Measurements from ENCODE around the gene DEDD.

- peak in 3 of 5 experiments; percentile 12 to 20 (median 18) for TF ChIP-seq CTCF (IDR thresholded peaks at IDR 0.05)
- TF ChIP-seq POLR2A (IDR thresholded peaks at IDR 0.05), result no peak
- no peak for TF ChIP-seq EP300 (IDR thresholded peaks at IDR 0.05)
Observed at GRCh38 chr1:161180639-161181038, 48.2 kb upstream of the DEDD start.
